ENCODE results near the gene PPDPF. TPM values are rescaled to one million over a fixed set of nuclear protein-coding genes. Genes with fewer than 3 reads are reported as not detected.
"Not testable (repeated sequence)": the region's sequence is repeated elsewhere in the genome, so short reads cannot be mapped to it uniquely, and the experiment has no call there.

PPDPF gene
- total RNA-seq, 1 donor from 2014 or later: 242 TPM

GRCh38 chr20:63513207-63513606, 7.4 kb upstream of the PPDPF start:
- DNase-seq (ENCODE audit: low spot score in 2 of 2): no peak
- no peaks in the 10 kb centered on the region for H3K36me3 ChIP-seq
- no peaks in the 10 kb centered on the region for H3K9me3 ChIP-seq
- no peaks in the 10 kb centered on the region for H3K4me1 ChIP-seq
- no peak for TF ChIP-seq CTCF (IDR thresholded peaks at IDR 0.05)
- H3K27me3 ChIP-seq: no peaks in the 10 kb centered on the region
- H3K4me3 ChIP-seq: no peak overlapping the region
- intact Hi-C loops (cut with DNase I): loop anchor here (10.0 kb wide), 1 partner anchor 298 kb away; the partner anchor contains the start of gene YTHDF1
- no peak overlapping the region for H3K27ac ChIP-seq

DNA sequence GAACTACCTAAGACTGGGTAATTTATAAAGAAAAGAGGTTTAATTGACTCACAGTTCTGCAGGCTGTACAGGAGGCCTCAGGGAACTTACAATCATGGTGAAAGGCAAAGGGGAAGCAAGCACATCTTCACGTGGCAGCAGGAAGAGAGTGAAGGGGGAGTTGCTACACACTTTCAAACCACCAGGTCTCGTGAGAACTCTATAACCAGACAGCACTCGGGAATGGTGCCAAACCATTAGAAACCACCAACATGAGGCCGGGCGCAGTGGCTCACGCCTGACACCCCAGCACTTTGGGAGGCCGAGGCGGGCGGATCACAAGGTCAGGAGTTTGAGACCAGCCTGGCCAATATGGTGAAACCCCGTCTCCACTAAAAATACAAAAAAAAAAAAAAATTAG, 6.0 kb upstream of the PPDPF start:
- H3K36me3 ChIP-seq; H3K4me1 ChIP-seq; H3K9me3 ChIP-seq; H3K27me3 ChIP-seq; H3K4me3 ChIP-seq; DNase-seq (ENCODE audit: low spot score in 2 of 2); H3K27ac ChIP-seq: not testable (repeated sequence)
- intact Hi-C loops (cut with DNase I): loop anchor here (10.0 kb wide), 1 partner anchor 300 kb away; the partner anchor contains the start of gene YTHDF1

- no peak for TF ChIP-seq CTCF (IDR thresholded peaks at IDR 0.05)
- H3K36me3 ChIP-seq: peaks cover 0 to 7% of the 10 kb centered on the region in 2 donors
- no peak overlapping the region for H3K27ac ChIP-seq
- H3K27me3 ChIP-seq: no peaks in the 10 kb centered on the region
- no peak overlapping the region for H3K4me3 ChIP-seq
- no peak for DNase-seq (ENCODE audit: low spot score in 2 of 2)
- H3K4me1 ChIP-seq: peaks cover 16 to 18% of the 10 kb centered on the region in 2 donors
- intact Hi-C loops (cut with DNase I): loop anchor here (10.0 kb wide), 1 partner anchor 303 kb away; the partner anchor contains the start of gene YTHDF1
- H3K9me3 ChIP-seq: no peaks in the 10 kb centered on the region
These were observed 2.9 kb upstream of the PPDPF start for GRCh38 chr20:63517376-63518309.

DNA sequence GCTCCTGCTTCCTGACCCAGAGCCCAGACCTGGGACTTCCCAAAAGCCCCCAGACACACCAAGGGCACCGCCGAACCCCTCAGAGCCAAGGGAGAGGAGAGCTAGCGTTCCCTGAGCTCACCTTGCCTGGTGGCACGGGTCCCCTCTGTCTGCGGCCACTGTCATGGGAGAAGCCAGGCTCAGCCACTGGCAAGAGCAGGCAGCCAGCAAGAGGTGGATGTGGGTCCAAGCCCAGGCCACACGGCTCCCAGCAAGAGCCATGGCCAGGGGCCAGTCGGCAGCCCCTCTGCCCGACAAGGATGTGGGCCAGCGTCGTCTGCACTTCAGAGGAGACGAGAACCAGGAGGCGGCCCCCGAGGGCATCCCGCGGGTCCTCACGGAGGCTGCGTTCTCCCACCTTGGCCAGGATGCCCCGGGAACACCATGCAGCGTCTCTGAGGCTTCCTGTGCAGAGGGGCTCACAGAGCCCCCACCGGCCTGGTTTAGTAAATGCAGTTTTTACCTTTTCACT, 2.2 kb upstream of the PPDPF start:
- peaks cover 16 to 18% of the 10 kb centered on the region in 2 donors for H3K4me1 ChIP-seq
- DNase-seq (ENCODE audit: low spot score in 2 of 2): peak in 1 of 2 donors; percentile 63
- peaks cover 0 to 14% of the 10 kb centered on the region in 2 donors for H3K36me3 ChIP-seq
- TF ChIP-seq CTCF (IDR thresholded peaks at IDR 0.05): no peak
- H3K27ac ChIP-seq: no peak overlapping the region
- H3K9me3 ChIP-seq: no peaks in the 10 kb centered on the region
- intact Hi-C loops (cut with DNase I): loop anchor here (10.0 kb wide), 1 partner anchor 304 kb away; the partner anchor contains the start of gene YTHDF1
- H3K4me3 ChIP-seq: no peak overlapping the region
- no peaks in the 10 kb centered on the region for H3K27me3 ChIP-seq

DNA sequence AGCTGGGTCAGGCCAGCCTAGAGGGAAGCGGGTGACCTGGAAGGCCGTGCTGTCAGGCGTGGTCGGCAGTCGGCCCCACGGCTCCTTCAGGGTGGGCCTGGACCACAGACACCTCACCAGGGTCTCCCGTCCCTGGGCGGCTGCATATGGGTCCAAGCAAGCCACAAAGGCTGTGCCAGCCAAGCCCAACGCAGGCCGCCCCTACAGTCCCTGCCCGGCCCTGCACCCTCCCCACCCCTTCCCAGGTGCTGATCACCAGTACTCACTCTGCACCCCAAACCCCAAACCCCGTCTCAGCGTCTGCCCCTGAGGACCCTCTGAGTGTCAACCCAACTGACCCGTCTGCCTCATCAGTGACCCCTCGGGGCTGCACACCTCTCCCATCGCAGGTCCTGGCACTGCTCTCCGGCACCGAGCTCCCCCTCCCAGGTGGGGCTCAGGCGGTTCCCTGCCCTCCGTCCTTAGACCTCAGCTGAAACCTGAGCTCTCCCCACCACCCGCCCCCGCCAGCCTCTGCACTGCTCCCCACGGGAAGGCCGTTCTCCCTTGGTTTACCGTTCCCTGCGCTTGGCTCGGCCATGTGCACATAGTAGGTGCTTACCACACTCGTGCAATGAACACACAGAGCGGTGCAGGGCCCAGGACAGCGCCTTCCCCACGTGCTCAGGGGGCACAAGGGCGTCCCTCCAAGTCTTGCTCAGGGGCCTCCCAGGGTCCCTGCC, 1.5 kb upstream of the PPDPF start:
- peaks cover 0 to 17% of the 10 kb centered on the region in 2 donors for H3K36me3 ChIP-seq
- intact Hi-C loops (cut with DNase I): loop anchor here (10.0 kb wide), 1 partner anchor 304 kb away; the partner anchor contains the start of gene YTHDF1
- H3K4me3 ChIP-seq: peak overlapping the region; percentile 80 to 97
- H3K9me3 ChIP-seq: no peaks in the 10 kb centered on the region
- peak overlapping the region; percentile 83 to 90 for H3K27ac ChIP-seq
- no peaks in the 10 kb centered on the region for H3K27me3 ChIP-seq
- TF ChIP-seq CTCF (IDR thresholded peaks at IDR 0.05): no peak
- H3K4me1 ChIP-seq: peaks cover 16 to 18% of the 10 kb centered on the region in 2 donors
- DNase-seq (ENCODE audit: low spot score in 2 of 2): no peak
